Thyroid gland (tissue), 4 donors: ENCODE results near the gene SART1. TPM values are rescaled to one million over a fixed set of nuclear protein-coding genes. Genes with fewer than 3 reads are reported as not detected.

Source experiments
- DNase-seq, 2 donors: peaks; one replicate each; pipeline ENCODE4 v3.0.0-alpha.2; 2019
- H3K27ac ChIP-seq, 3 donors: fragments of 200-600 bp; sonication (generic); 1 replicate in 2 of 3; 2 replicates in 1 of 3; pipeline ENCODE4 v1.5.1; 2016 to 2019; ENCODE audit warnings: mild to moderate bottlenecking in 1 of 3, moderate library complexity in 1 of 3
- H3K27me3 ChIP-seq: fragments of 200-600 bp; sonication (generic); one replicate; pipeline ENCODE4 v1.5.1; 2019
- H3K36me3 ChIP-seq, 2 donors: fragments of 200-600 bp; sonication (generic); one replicate each; pipeline ENCODE4 v1.5.1; 2016 to 2019
- H3K4me1 ChIP-seq, 2 donors: fragments of 200-600 bp; sonication (generic); one replicate each; pipeline ENCODE4 v1.5.1; 2017 to 2019
- H3K4me3 ChIP-seq, 3 donors: fragments of 200-600 bp; sonication (generic); replicated peaks in 1 of 3; 1 replicate in 2 of 3; 2 replicates in 1 of 3; pipeline ENCODE4 v1.5.1; 2016; ENCODE audit warnings: mild to moderate bottlenecking in 1 of 3
- H3K9me3 ChIP-seq: fragments of 200-600 bp; sonication (generic); one replicate; pipeline ENCODE4 v1.5.1; 2017
- POLR2A ChIP-seq, 2 donors: fragments of 450-650 bp; IDR thresholded peaks; one replicate each; pipeline ENCODE4 v1.6.1; 2017; ENCODE audit warnings: antibody characterized with exemption in 2 of 2, mild to moderate bottlenecking in 2 of 2, moderate library complexity in 1 of 2
- WGBS, 2 donors: methylation state at CpG; one replicate each; pipeline ENCODE4 v1.1.5; 2017; 5-methylcytosine and 5-hydroxymethylcytosine counted together
- intact Hi-C: fragments of 100-400 bp; cut with DNase I; formaldehyde crosslinking; loops from one replicate; pipeline ENCODE4 v1.15.1; 2023
- total RNA-seq, 4 donors: library from RNA; depleted of rRNA; stranded (reverse); fragments of >200 nt; gene quantifications; one replicate each; pipeline ENCODE4 v1.2.3, GENCODE V29; 2016
- TF ChIP-seq, protein P1 (sequence below), 6 experiments: fragments of 200-600 bp in 3 of 6; fragments of 450-650 bp in 3 of 6; sonication (generic) in 3 of 6; IDR thresholded peaks; one replicate each; pipeline ENCODE4 v1.5.1; 2016 to 2019; ENCODE audit warnings: antibody characterized with exemption in 6 of 6, mild to moderate bottlenecking in 2 of 6, inconsistent platforms in 1 of 6, moderate library complexity in 1 of 6

The SART1 gene
- total RNA-seq, 4 donors from 2014 or later, result 22.2 to 46.1 (median 24.2) TPM

GRCh38 chr11:65934014-65934413 is 27.5 kb upstream of the SART1 start:
- intact Hi-C loops, result no loop called here
- no peak for DNase-seq
- Histone ChIP-seq H3K4me3 (no peak overlapping the region), H3K9me3 (no peaks in the 10 kb centered on the region), H3K36me3 (no peaks in the 10 kb centered on the region), H3K27ac (peak overlapping the region in 2 of 3 donors; percentile 45 to 54), H3K4me1 (peaks cover 8 to 14% of the 10 kb centered on the region in 2 donors), H3K27me3 (no peaks in the 10 kb centered on the region)
- TF ChIP-seq, protein P1, sequence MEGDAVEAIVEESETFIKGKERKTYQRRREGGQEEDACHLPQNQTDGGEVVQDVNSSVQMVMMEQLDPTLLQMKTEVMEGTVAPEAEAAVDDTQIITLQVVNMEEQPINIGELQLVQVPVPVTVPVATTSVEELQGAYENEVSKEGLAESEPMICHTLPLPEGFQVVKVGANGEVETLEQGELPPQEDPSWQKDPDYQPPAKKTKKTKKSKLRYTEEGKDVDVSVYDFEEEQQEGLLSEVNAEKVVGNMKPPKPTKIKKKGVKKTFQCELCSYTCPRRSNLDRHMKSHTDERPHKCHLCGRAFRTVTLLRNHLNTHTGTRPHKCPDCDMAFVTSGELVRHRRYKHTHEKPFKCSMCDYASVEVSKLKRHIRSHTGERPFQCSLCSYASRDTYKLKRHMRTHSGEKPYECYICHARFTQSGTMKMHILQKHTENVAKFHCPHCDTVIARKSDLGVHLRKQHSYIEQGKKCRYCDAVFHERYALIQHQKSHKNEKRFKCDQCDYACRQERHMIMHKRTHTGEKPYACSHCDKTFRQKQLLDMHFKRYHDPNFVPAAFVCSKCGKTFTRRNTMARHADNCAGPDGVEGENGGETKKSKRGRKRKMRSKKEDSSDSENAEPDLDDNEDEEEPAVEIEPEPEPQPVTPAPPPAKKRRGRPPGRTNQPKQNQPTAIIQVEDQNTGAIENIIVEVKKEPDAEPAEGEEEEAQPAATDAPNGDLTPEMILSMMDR (IDR thresholded peaks at IDR 0.05), result no peak
- no peak for TF ChIP-seq POLR2A (IDR thresholded peaks at IDR 0.05)
- WGBS, 2 donors, result 54 to 60% methylated on average over 4 of the region's 4 CpGs

DNA sequence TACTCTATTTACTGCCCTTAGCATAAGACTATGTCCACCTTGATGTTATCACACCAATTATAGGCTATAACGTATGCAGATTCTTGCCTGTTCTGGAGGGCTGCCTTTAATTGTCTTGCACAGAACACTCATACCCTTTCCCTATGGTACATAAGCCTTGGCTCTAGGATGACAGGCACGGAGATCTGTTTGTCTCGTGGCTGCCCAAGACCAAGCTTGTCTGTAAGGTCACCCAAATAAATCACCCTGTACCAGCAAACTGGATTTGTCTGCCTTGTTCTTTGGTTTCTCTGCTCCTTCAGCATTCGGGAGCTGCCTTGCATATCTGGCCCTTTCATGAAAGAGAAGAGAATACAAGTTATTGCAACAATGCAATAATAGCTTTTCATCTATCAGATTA is 23.8 kb upstream of the SART1 start:
- H3K36me3 ChIP-seq, result no peaks in the 10 kb centered on the region
- no peak for TF ChIP-seq POLR2A (IDR thresholded peaks at IDR 0.05)
- H3K27me3 ChIP-seq, result no peaks in the 10 kb centered on the region
- 79 to 88% methylated on average over 4 of the region's 4 CpGs for WGBS, 2 donors
- H3K27ac ChIP-seq, result no peak overlapping the region
- no peak for DNase-seq
- no peaks in the 10 kb centered on the region for H3K9me3 ChIP-seq
- peaks cover 25 to 30% of the 10 kb centered on the region in 2 donors for H3K4me1 ChIP-seq
- intact Hi-C loops, result no loop called here
- H3K4me3 ChIP-seq, result no peak overlapping the region

- peak; percentile 87 to 91 for DNase-seq
- Histone ChIP-seq H3K4me3 (no peak overlapping the region), H3K27ac (peak overlapping the region; percentile 45 to 83 (median 80)), H3K36me3 (no peaks in the 10 kb centered on the region), H3K4me1 (peaks cover 20 to 34% of the 10 kb centered on the region in 2 donors), H3K9me3 (no peaks in the 10 kb centered on the region), H3K27me3 (no peaks in the 10 kb centered on the region)
- intact Hi-C loops, result no loop called here
- no peak for TF ChIP-seq POLR2A (IDR thresholded peaks at IDR 0.05)
- TF ChIP-seq, protein P1 (IDR thresholded peaks at IDR 0.05), result no peak
- WGBS, 2 donors, result 25 to 33% methylated on average over 9 of the region's 9 CpGs
Measured at GRCh38 chr11:65941720-65942310, 19.7 kb upstream of the SART1 start.

DNA sequence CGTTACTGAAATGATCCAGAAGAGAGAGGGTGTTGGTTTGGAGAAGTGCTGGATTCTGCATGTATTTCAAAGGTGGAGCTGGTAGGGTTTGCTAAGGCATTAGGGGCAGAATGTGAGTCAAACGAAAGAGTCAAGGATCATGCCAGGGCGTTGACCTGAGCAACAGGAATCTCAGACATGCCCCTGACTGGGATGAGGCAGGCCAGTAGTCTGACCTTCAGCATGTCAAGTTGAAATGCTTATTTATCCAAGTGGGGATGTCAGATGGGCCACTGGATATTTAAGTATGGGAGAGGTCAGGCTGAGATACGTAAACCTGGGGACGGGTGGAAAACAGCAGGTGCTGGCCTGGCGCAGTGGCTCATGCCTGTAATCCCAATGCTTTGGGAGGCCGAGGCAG is 19.0 kb upstream of the SART1 start:
- peak; percentile 53 to 54 for DNase-seq
- Histone ChIP-seq H3K9me3 (no peaks in the 10 kb centered on the region), H3K4me1 (peaks cover 20 to 34% of the 10 kb centered on the region in 2 donors), H3K27me3 (no peaks in the 10 kb centered on the region), H3K4me3 (no peak overlapping the region), H3K27ac (peak overlapping the region; percentile 41 to 83 (median 80)), H3K36me3 (no peaks in the 10 kb centered on the region)
- intact Hi-C loops, result no loop called here
- no peak for TF ChIP-seq POLR2A (IDR thresholded peaks at IDR 0.05)
- TF ChIP-seq, protein P1 (IDR thresholded peaks at IDR 0.05), result no peak
- 60 to 63% methylated on average over 7 of the region's 7 CpGs for WGBS, 2 donors

DNA sequence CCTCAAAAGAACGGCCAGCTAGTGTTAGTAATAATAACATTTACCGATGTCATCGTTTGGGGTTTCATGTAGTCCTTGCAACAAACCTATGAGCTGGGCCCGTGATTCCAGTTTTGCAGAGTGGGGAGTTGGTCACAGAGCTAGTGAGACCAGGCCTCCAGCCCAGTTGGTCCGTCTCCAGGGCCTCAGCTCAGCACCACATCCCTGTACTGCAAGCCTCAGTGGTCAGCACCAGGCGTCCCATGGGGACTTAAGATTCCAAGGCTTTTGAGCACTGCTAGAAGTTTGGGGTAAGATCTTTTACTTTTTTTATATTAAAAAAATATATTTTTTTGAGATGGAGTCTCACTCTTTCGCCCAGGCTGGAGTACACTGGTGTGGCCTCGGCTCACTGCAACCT is 17.3 kb upstream of the SART1 start:
- peak; percentile 91 to 92 for DNase-seq
- Histone ChIP-seq H3K4me1 (peaks cover 20 to 34% of the 10 kb centered on the region in 2 donors), H3K27me3 (no peaks in the 10 kb centered on the region)

More for the DNA sequence above, 17.3 kb upstream of the SART1 start:
- H3K36me3 ChIP-seq, result no peaks in the 10 kb centered on the region
- no peaks in the 10 kb centered on the region for H3K9me3 ChIP-seq
- no peak for TF ChIP-seq POLR2A (IDR thresholded peaks at IDR 0.05)
- TF ChIP-seq, protein P1 (IDR thresholded peaks at IDR 0.05), result no peak
- H3K4me3 ChIP-seq, result no peak overlapping the region
- 45 to 70% methylated on average over 8 of the region's 8 CpGs for WGBS, 2 donors
- intact Hi-C loops, result no loop called here
- peak overlapping the region; percentile 46 to 67 (median 48) for H3K27ac ChIP-seq
